Omental fat pad (tissue), 4 donors: ENCODE measurements around the gene RDH5. TPM values are rescaled to one million over a fixed set of nuclear protein-coding genes. Genes with fewer than 3 reads are reported as not detected.

Experiments
- ATAC-seq: fragments of 150-250 bp; one replicate; pipeline ENCODE4 v1.9.1; 2016; ENCODE audit warnings: mild to moderate bottlenecking, moderate library complexity; ENCODE audit not compliant: low FRiP score
- DNase-seq: peaks from one replicate; pipeline ENCODE4 v3.0.0-alpha.2; 2019; ENCODE audit warnings: low spot score
- CTCF ChIP-seq, 3 donors: fragments of 450-650 bp; IDR thresholded peaks; one replicate each; pipeline ENCODE4 v1.5.1; 2016 to 2017; ENCODE audit warnings: antibody characterized with exemption in 3 of 3, mild to moderate bottlenecking in 3 of 3, moderate library complexity in 2 of 3
- total RNA-seq, 4 donors: library from RNA; depleted of rRNA; stranded (reverse); fragments of >200 nt; gene quantifications; one replicate each; pipeline ENCODE4 v1.1.0, GENCODE V29; 2016

RDH5 gene, protein sequence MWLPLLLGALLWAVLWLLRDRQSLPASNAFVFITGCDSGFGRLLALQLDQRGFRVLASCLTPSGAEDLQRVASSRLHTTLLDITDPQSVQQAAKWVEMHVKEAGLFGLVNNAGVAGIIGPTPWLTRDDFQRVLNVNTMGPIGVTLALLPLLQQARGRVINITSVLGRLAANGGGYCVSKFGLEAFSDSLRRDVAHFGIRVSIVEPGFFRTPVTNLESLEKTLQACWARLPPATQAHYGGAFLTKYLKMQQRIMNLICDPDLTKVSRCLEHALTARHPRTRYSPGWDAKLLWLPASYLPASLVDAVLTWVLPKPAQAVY
- 100 to 1,000 TPM in 2 of 4 donors, 10 to 100 TPM in 2; 77.4 to 119 (median 100) TPM for total RNA-seq

DNA sequence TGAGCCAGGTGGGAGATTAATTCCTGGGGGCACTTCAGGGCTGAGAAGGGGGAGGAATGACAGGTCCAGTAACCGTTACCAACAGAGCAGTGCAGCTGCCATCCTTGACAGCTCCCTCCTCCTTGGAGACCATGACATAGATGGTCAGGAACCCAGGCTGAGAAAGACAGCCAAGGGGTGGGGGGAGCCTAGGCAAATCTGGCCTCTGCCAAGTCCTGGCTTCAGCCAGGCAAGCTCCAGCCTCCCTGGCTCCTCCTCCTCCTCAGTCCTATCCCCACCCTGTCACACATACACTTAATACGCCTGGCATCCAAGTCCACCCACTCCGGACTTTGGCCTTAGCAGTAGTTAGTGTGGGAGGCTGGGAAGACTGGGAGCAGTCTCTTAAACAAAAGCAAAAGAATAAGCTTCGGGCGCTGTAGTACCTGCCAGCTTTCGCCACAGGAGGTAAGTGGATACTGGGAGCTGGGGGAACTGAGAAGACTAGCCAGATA lies at the start of gene RDH5:
Gene RDH5, plus strand, starts transcription at position 323 of the 494 bp plus-strand sequence. CDS start 792 bp downstream, outside the sequence.
- peak; percentile 58 for ATAC-seq
- no peak for TF ChIP-seq CTCF (IDR thresholded peaks at IDR 0.05)
- no peak for DNase-seq

- DNase-seq (no peak), ATAC-seq (no peak)
- TF ChIP-seq CTCF (IDR thresholded peaks at IDR 0.05), result no peak
Observed at GRCh38 chr12:55671746-55672145, 48.4 kb upstream of the RDH5 start.

DNA sequence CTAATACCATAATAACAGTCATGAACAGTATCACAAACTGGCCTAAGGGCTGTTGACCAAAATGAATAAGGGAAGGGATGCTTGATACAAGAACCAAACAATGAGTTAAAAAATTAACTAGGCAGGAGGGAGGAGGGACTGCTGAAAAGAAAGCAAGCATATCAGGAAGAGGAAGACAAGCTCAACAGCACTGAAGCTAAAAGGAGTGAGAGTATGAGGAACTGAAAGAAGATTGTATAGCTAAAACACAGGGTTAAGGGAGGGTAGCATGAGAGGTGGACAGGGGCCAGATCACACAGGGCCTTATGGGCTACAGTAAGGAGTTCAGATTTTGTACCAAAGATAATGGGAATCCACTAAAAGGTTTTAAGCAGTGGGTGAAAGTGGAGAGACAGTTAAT lies 46.6 kb upstream of the RDH5 start:
- TF ChIP-seq CTCF (IDR thresholded peaks at IDR 0.05), result no peak
- DNase-seq, result no peak
- no peak for ATAC-seq

DNA sequence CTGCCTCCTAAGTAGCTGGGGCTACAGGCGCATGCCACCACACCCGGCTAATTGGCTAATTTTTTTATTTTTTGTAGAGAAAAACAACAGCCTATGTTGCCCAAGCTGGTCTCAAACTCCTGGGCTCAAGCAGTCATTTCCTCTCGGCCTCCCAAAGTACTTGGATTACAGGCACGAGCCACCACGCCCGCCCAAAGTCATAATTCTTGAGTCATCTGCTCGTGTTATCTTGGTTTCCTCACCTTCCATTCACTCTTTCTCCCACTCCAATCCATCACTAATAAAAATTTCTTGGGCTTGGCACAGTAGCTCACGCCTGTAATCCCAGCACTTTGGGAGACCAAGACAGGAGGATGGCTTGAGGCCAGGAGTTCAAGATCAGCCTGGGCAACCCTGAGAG lies 44.5 kb upstream of the RDH5 start:
- TF ChIP-seq CTCF (IDR thresholded peaks at IDR 0.05), result no peak
- DNase-seq (no peak), ATAC-seq (peak; percentile 74)

- DNase-seq (no peak), ATAC-seq (no peak)
Observed at GRCh38 chr12:55676707-55677106, 43.5 kb upstream of the RDH5 start.

DNA sequence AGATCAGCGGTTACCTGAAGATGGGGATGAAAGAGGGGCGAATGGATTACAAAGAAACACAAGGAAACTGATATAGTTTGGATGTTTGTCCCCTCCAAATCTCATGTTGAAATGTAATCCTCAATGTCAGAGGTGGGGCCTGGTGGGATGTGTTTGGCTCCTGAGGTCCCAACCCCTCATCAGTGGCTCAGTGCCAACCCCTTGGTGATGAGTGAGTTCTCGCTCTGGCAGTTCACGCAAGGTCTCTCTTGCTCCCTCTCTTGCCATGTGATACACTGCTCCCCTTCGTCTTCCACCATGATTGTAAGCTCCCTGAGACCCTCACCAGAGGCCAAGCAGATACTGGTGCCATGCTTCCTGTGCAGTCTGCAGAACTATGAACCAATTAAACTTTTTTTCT lies 40.5 kb upstream of the RDH5 start:
- no peak for TF ChIP-seq CTCF (IDR thresholded peaks at IDR 0.05)
- ATAC-seq (no peak), DNase-seq (no peak)

More at GRCh38 chr12:55676707-55677106, 43.5 kb upstream of the RDH5 start:
- no peak for TF ChIP-seq CTCF (IDR thresholded peaks at IDR 0.05)
